Loucy (cell line): ENCODE data around the gene INSR.

ENCODE experiments used
- H2AFZ ChIP-seq: fragments of 200-600 bp; sonication (generic); 2 replicates; pipeline ENCODE4 v1.6.0; 2016; ENCODE audit warnings: antibody characterized with exemption, mild to moderate bottlenecking, low read length, moderate library complexity
- H3F3A ChIP-seq: fragments of 200-600 bp; 2 replicates; pipeline ENCODE4 v1.6.0; 2016; ENCODE audit warnings: antibody characterized with exemption, low read depth, mild to moderate bottlenecking
- H3K27me3 ChIP-seq: fragments of 200-600 bp; sonication (generic); 2 replicates; pipeline ENCODE4 v1.6.1; 2014; ENCODE audit warnings: low read length, mild to moderate bottlenecking; ENCODE audit not compliant: insufficient read depth, poor library complexity, severe bottlenecking
- H3K36me3 ChIP-seq: fragments of 200-600 bp; sonication (generic); 2 replicates; pipeline ENCODE4 v1.6.1; 2016; ENCODE audit warnings: low read length; ENCODE audit not compliant: insufficient read depth
- H3K4me1 ChIP-seq: fragments of 200-600 bp; sonication (generic); 2 replicates; pipeline ENCODE4 v1.5.1; 2014; ENCODE audit warnings: low read length, mild to moderate bottlenecking; ENCODE audit not compliant: insufficient read depth, poor library complexity, severe bottlenecking
- H3K4me2 ChIP-seq: fragments of 200-600 bp; sonication (generic); 2 replicates; pipeline ENCODE4 v1.6.0; 2014; ENCODE audit warnings: antibody characterized with exemption, low read length, low read depth, mild to moderate bottlenecking; ENCODE audit not compliant: poor library complexity, severe bottlenecking
- H3K4me3 ChIP-seq: fragments of 200-600 bp; sonication (generic); 2 replicates; pipeline ENCODE4 v1.5.1; 2014; ENCODE audit warnings: low read length, mild to moderate bottlenecking, mixed read lengths; ENCODE audit not compliant: poor library complexity, severe bottlenecking
- H3K79me2 ChIP-seq: fragments of 200-600 bp; sonication (generic); 2 replicates; pipeline ENCODE4 v1.6.1; 2014; ENCODE audit warnings: low read length; ENCODE audit not compliant: insufficient read depth
- H3K9ac ChIP-seq: fragments of 200-600 bp; sonication (generic); 2 replicates; pipeline ENCODE4 v1.6.0; 2014; ENCODE audit warnings: mild to moderate bottlenecking, low read depth, low read length, moderate library complexity; ENCODE audit not compliant: poor library complexity, severe bottlenecking
- H3K9me2 ChIP-seq: fragments of 200-600 bp; sonication (generic); replicated peaks from 2 replicates; pipeline ENCODE4 v1.6.1; 2016; ENCODE audit warnings: low read depth, low read length, mixed read lengths
- H3K9me3 ChIP-seq: fragments of 200-600 bp; sonication (generic); 2 replicates; pipeline ENCODE4 v1.6.1; 2014; ENCODE audit warnings: mild to moderate bottlenecking, antibody characterized with exemption, low read length, low read depth; ENCODE audit not compliant: insufficient read depth
- H4K20me1 ChIP-seq: fragments of 200-600 bp; sonication (generic); 2 replicates; pipeline ENCODE4 v1.6.0; 2014; ENCODE audit warnings: antibody characterized with exemption, low read length, mild to moderate bottlenecking; ENCODE audit not compliant: insufficient read depth, poor library complexity, severe bottlenecking
- EZH2phosphoT487 ChIP-seq: fragments of 200-600 bp; IDR thresholded peaks from 2 replicates; pipeline ENCODE4 v1.6.1; 2018; ENCODE audit warnings: antibody characterized with exemption, mild to moderate bottlenecking, moderate library complexity, borderline replicate concordance
- TF ChIP-seq, protein P1 (sequence below): fragments of 200-600 bp; sonication (generic); conservative IDR thresholded peaks from 2 replicates; pipeline ENCODE4 v1.5.1; 2014; ENCODE audit warnings: mild to moderate bottlenecking, antibody characterized with exemption, low read length

INSR gene

DNA sequence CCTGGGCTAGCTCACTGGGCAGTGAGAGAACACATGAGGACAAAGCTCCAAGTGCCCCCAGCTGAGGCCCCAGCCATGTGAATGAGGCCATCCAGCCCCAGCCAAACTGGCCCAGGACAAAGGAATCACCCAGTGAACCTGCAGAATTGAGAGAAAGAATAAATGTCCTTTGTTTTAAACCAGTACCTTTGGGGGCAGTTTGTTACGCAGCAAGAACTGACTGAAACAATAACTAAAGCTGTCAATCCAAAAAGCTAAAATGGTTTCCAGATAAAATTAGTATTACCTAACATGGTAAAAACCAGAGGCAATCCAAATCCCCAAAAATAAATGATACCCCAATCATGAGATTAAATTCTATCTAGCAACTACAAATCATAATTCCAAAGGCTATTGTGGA lies 155.1 kb downstream of the INSR start:
- Histone ChIP-seq H4K20me1 (no peaks in the 10 kb centered on the region), H3K36me3 (peaks cover 25% of the 10 kb centered on the region; the same call in 1 of the 2 replicates), H3K9ac (no peak overlapping the region), H3K4me3 (no peak overlapping the region), H3K27me3 (no peaks in the 10 kb centered on the region), H2AFZ (no peak overlapping the region), H3K4me1 (no peaks in the 10 kb centered on the region), H3F3A (no peaks in the 10 kb centered on the region), H3K9me2 (no peaks in the 10 kb centered on the region), H3K4me2 (no peak overlapping the region), H3K79me2 (no peaks in the 10 kb centered on the region), H3K9me3 (no peaks in the 10 kb centered on the region)
- TF ChIP-seq, protein P1, sequence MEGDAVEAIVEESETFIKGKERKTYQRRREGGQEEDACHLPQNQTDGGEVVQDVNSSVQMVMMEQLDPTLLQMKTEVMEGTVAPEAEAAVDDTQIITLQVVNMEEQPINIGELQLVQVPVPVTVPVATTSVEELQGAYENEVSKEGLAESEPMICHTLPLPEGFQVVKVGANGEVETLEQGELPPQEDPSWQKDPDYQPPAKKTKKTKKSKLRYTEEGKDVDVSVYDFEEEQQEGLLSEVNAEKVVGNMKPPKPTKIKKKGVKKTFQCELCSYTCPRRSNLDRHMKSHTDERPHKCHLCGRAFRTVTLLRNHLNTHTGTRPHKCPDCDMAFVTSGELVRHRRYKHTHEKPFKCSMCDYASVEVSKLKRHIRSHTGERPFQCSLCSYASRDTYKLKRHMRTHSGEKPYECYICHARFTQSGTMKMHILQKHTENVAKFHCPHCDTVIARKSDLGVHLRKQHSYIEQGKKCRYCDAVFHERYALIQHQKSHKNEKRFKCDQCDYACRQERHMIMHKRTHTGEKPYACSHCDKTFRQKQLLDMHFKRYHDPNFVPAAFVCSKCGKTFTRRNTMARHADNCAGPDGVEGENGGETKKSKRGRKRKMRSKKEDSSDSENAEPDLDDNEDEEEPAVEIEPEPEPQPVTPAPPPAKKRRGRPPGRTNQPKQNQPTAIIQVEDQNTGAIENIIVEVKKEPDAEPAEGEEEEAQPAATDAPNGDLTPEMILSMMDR: no peak
- no peak for TF ChIP-seq EZH2phosphoT487

DNA sequence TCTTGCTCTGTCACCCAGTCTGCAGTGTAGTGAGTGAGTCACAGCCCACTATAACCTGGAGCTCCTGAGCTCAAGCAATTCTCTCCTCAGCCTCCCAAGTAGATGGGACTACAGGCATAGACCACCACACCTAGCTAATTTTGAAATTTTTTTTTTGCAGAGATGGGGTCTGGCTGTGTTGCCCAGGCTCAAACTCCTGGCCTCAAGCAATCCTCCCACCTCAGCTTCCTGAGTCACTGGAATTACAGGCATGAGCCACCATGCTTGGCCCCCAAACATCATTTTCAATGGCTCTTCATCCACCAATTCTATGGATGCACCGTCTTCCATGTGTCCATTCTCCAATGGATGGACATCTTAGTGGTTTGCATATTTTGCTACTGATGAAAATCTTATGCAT lies 155.8 kb downstream of the INSR start:
- no peak overlapping the region for H3K4me2 ChIP-seq
- no peak overlapping the region for H3K4me3 ChIP-seq
- no peaks in the 10 kb centered on the region for H3F3A ChIP-seq
- H3K79me2 ChIP-seq: no peaks in the 10 kb centered on the region
- H3K36me3 ChIP-seq: peaks cover 25% of the 10 kb centered on the region; the same call in 1 of the 2 replicates
- TF ChIP-seq, protein P1: no peak
- TF ChIP-seq EZH2phosphoT487: no peak
- no peak overlapping the region for H3K9ac ChIP-seq
- H2AFZ ChIP-seq: no peak overlapping the region
- no peaks in the 10 kb centered on the region for H3K9me3 ChIP-seq
- no peaks in the 10 kb centered on the region for H3K27me3 ChIP-seq
- H3K4me1 ChIP-seq: no peaks in the 10 kb centered on the region
- H4K20me1 ChIP-seq: no peaks in the 10 kb centered on the region
- H3K9me2 ChIP-seq: no peaks in the 10 kb centered on the region

DNA sequence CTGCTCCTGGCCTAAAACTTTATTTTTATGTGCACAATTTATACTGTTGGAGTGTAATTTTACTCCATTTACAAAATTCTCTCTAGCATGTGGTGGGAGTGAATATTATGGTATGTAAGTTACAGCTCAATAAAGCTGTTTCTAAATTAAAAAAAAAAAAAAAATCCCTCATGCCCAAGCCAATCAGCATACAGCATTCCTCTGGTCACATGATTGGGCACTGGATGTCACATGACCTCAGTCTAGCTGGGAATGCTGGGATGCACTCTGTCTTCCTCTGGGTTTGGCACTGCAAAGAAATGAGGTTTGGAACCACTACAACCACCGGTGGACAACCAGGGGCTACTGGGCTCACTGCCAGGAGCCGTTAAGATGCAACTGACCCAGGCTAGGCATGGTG lies 157.1 kb downstream of the INSR start:
- no peaks in the 10 kb centered on the region for H3K4me1 ChIP-seq
- H3K9me2 ChIP-seq: no peaks in the 10 kb centered on the region
- H3K79me2 ChIP-seq: no peaks in the 10 kb centered on the region
- no peaks in the 10 kb centered on the region for H3K9me3 ChIP-seq
- no peaks in the 10 kb centered on the region for H3F3A ChIP-seq
- no peak overlapping the region for H3K4me2 ChIP-seq
- no peak overlapping the region for H3K4me3 ChIP-seq
- H2AFZ ChIP-seq: no peak overlapping the region
- H3K36me3 ChIP-seq: peaks cover 18% of the 10 kb centered on the region; the same call in 1 of the 2 replicates
- H3K27me3 ChIP-seq: no peaks in the 10 kb centered on the region
- no peak overlapping the region for H3K9ac ChIP-seq
- TF ChIP-seq, protein P1: no peak
- TF ChIP-seq EZH2phosphoT487: no peak
- no peaks in the 10 kb centered on the region for H4K20me1 ChIP-seq
